ENCODE measurements around the gene KIAA0513.

DNA sequence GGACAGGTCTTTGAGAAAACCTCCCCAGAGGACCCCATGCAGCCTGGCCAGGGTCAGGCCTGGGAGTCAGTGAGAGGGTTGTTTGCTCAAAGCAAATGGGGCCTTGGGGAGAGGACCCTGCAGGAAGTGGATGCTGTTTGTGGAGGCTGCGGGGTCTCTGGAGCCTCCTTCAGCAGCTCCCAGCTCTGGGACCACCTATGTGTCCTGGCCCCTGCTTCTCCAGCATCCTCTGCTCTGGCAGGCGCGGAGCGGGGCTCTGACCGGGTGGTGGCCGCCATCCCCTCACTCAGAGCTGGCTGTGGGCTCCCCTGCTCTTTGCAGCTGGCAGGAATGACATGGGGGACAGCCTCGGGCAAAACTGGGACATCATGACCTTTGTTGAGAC, 114.5 kb downstream of the KIAA0513 start:
- TF ChIP-seq, protein P1, sequence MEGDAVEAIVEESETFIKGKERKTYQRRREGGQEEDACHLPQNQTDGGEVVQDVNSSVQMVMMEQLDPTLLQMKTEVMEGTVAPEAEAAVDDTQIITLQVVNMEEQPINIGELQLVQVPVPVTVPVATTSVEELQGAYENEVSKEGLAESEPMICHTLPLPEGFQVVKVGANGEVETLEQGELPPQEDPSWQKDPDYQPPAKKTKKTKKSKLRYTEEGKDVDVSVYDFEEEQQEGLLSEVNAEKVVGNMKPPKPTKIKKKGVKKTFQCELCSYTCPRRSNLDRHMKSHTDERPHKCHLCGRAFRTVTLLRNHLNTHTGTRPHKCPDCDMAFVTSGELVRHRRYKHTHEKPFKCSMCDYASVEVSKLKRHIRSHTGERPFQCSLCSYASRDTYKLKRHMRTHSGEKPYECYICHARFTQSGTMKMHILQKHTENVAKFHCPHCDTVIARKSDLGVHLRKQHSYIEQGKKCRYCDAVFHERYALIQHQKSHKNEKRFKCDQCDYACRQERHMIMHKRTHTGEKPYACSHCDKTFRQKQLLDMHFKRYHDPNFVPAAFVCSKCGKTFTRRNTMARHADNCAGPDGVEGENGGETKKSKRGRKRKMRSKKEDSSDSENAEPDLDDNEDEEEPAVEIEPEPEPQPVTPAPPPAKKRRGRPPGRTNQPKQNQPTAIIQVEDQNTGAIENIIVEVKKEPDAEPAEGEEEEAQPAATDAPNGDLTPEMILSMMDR (IDR thresholded peaks at IDR 0.05 in 8 of 11, conservative IDR thresholded peaks at IDR 0.05 in 3 of 11), result no peak
- TF ChIP-seq POLR2A (IDR thresholded peaks at IDR 0.05) (no peak), POLR2AphosphoS5 (IDR thresholded peaks at IDR 0.05) (no peak)

All from spleen (tissue), 7 donors.